CD1c-positive myeloid dendritic cell (primary cell): ENCODE measurements around the gene NUDT16L1.
A peak's percentile ranks its signal among the peaks of the same experiment; 100 is the strongest.

ENCODE experiments used
- DNase-seq: peaks from one replicate; pipeline ENCODE4 v3.0.0-alpha.2; 2016; ENCODE audit errors: extremely low spot score

The NUDT16L1 gene

GRCh38 chr16:4663777-4664465, 29.4 kb upstream of the NUDT16L1 start:
- DNase-seq = peak; percentile 96

GRCh38 chr16:4664538-4665418, 28.6 kb upstream of the NUDT16L1 start:
- DNase-seq = peak; percentile 82

- DNase-seq = no peak
These were observed 26.7 kb upstream of the NUDT16L1 start for GRCh38 chr16:4666537-4667202.

GRCh38 chr16:4667203-4667963, 26.0 kb upstream of the NUDT16L1 start:
- DNase-seq = no peak

GRCh38 chr16:4668313-4668960, 24.9 kb upstream of the NUDT16L1 start:
- DNase-seq = no peak

GRCh38 chr16:4673387-4674046, 19.8 kb upstream of the NUDT16L1 start:
- no peak for DNase-seq

GRCh38 chr16:4674926-4675530, 18.3 kb upstream of the NUDT16L1 start:
- DNase-seq = no peak

- peak; percentile 31 for DNase-seq
These were observed 17.2 kb upstream of the NUDT16L1 start for GRCh38 chr16:4675864-4676786.

- DNase-seq = no peak
These were observed 16.5 kb upstream of the NUDT16L1 start for GRCh38 chr16:4676831-4677230.

GRCh38 chr16:4677390-4677789, 16.0 kb upstream of the NUDT16L1 start:
- no peak for DNase-seq

- DNase-seq = no peak
These were observed 15.4 kb upstream of the NUDT16L1 start for GRCh38 chr16:4677994-4678393.

GRCh38 chr16:4678596-4678995, 14.8 kb upstream of the NUDT16L1 start:
- DNase-seq = no peak

- no peak for DNase-seq
These were observed 14.1 kb upstream of the NUDT16L1 start for GRCh38 chr16:4679156-4679849.

GRCh38 chr16:4679850-4680636, 13.3 kb upstream of the NUDT16L1 start:
- DNase-seq = peak; percentile 95

GRCh38 chr16:4680673-4681470, 12.5 kb upstream of the NUDT16L1 start:
- DNase-seq = no peak

GRCh38 chr16:4681471-4682083, 11.8 kb upstream of the NUDT16L1 start:
- DNase-seq = no peak
